Posterior cingulate gyrus (tissue), 11 donors: ENCODE data around the gene VARS1.
"Not testable (repeated sequence)": the region's sequence is repeated elsewhere in the genome, so short reads cannot be mapped to it uniquely, and the experiment has no call there.

Source experiments
- DNase-seq, 10 donors: peaks; one replicate each; pipeline versions ENCODE4 v3.0.0 to v3.0.0-alpha.2; 2020 to 2021; ENCODE audit warnings: mixed read lengths in 3 of 10
- intact Hi-C: fragments of 100-400 bp; cut with DNase I; formaldehyde crosslinking; loops from one replicate; pipeline ENCODE4 v1.15.1; 2023

Gene VARS1

GRCh38 chr6:31823592-31824196, 28.1 kb upstream of the VARS1 start:
- peak in 2 of 10 donors; percentile 31 to 35 for DNase-seq
- intact Hi-C loops, result not testable (repeated sequence)

- peak in 9 of 10 donors; percentile 53 to 94 (median 71) for DNase-seq
- intact Hi-C loops, result no loop called here
Measured at GRCh38 chr6:31822036-31822821, 26.7 kb upstream of the VARS1 start.

- intact Hi-C loops, result no loop called here
- peak in 9 of 10 donors; percentile 51 to 94 (median 70) for DNase-seq
Measured at GRCh38 chr6:31821301-31822035, 25.9 kb upstream of the VARS1 start.

- DNase-seq, result peak in 1 of 10 donors; percentile 33
- intact Hi-C loops, result not testable (repeated sequence)
Measured at GRCh38 chr6:31820399-31820798, 24.8 kb upstream of the VARS1 start.

GRCh38 chr6:31819871-31820299, 24.3 kb upstream of the VARS1 start:
- no peak for DNase-seq
- intact Hi-C loops, result no loop called here

- intact Hi-C loops, result not testable (repeated sequence)
- DNase-seq, result peak in 2 of 10 donors; percentile 56 to 63
Measured at GRCh38 chr6:31817929-31818511, 22.5 kb upstream of the VARS1 start.

GRCh38 chr6:31817133-31817928, 21.8 kb upstream of the VARS1 start:
- intact Hi-C loops, result not testable (repeated sequence)
- peak in 2 of 10 donors; percentile 70 to 78 for DNase-seq

GRCh38 chr6:31815025-31815838, 19.7 kb upstream of the VARS1 start, which contains the start of the genes HSPA1A and HSPA1L:
HSPA1A (plus strand) TSS chr6:31815543; CDS start chr6:31815757, 214 bp downstream.
HSPA1L (minus strand) TSS chr6:31815283; CDS start chr6:31811972, 3,311 bp downstream.
- intact Hi-C loops, result no loop called here

GRCh38 chr6:31814677-31815024, 19.1 kb upstream of the VARS1 start:
- peak; percentile 85 to 98 (median 92) for DNase-seq
- intact Hi-C loops, result no loop called here

More at GRCh38 chr6:31815025-31815838, 19.7 kb upstream of the VARS1 start, which contains the start of the genes HSPA1A and HSPA1L:
- peak; percentile 93 to 99 (median 95) for DNase-seq

GRCh38 chr6:31813465-31813849, 17.9 kb upstream of the VARS1 start:
- intact Hi-C loops, result no loop called here
- DNase-seq, result peak in 1 of 10 donors; percentile 55

GRCh38 chr6:31811645-31812044, 16.1 kb upstream of the VARS1 start:
- intact Hi-C loops, result no loop called here

GRCh38 chr6:31808599-31808998, 13.0 kb upstream of the VARS1 start:
- DNase-seq, result peak in 1 of 10 donors; percentile 6
- intact Hi-C loops, result not testable (repeated sequence)

More at GRCh38 chr6:31811645-31812044, 16.1 kb upstream of the VARS1 start:
- peak in 1 of 10 donors; percentile 36 for DNase-seq

- intact Hi-C loops, result no loop called here
- peak; percentile 95 to 99 (median 97) for DNase-seq
Measured at GRCh38 chr6:31806470-31807272, 11.1 kb upstream of the VARS1 start, which contains the start of gene LSM2. LSM2 (minus strand) TSS chr6:31806966; CDS start chr6:31806757, 209 bp downstream.

- no peak for DNase-seq
Measured at GRCh38 chr6:31805939-31806469, 10.5 kb upstream of the VARS1 start.

GRCh38 chr6:31801031-31801927, 5.7 kb upstream of the VARS1 start:
- intact Hi-C loops, DNase-seq: not testable (repeated sequence)

More at GRCh38 chr6:31805939-31806469, 10.5 kb upstream of the VARS1 start:
- intact Hi-C loops, result no loop called here

GRCh38 chr6:31799781-31800180, 4.2 kb upstream of the VARS1 start:
- intact Hi-C loops, result loop anchor here (5.0 to 10.0 kb wide), 4 partner anchors 33 to 255 kb away; partner anchors contain the start of genes ABHD16A, ATP6V1G2, CLIC1 and DDX39B
- peak in 2 of 10 donors; percentile 8 to 49 for DNase-seq
